T-helper 2 cell treated with Interferon-gamma antibody and Interleukin-4, amounts not matched to agents 100 ng/mL and 5 ng/mL, for 36 hours (primary cell): Measurements from ENCODE around the gene ADD1. TPM values are rescaled to one million over a fixed set of nuclear protein-coding genes. Genes with fewer than 3 reads are reported as not detected.

Experiments used
- intact Hi-C: fragments of 100-400 bp; cut with micrococcal nuclease; formaldehyde crosslinking; loops from one replicate; pipeline ENCODE4 v1.15.1; 2023
- total RNA-seq: library from RNA; stranded (reverse); gene quantifications from 2 replicates; pipeline ENCODE4 v1.2.3, GENCODE V29; 2022

The ADD1 gene, protein sequence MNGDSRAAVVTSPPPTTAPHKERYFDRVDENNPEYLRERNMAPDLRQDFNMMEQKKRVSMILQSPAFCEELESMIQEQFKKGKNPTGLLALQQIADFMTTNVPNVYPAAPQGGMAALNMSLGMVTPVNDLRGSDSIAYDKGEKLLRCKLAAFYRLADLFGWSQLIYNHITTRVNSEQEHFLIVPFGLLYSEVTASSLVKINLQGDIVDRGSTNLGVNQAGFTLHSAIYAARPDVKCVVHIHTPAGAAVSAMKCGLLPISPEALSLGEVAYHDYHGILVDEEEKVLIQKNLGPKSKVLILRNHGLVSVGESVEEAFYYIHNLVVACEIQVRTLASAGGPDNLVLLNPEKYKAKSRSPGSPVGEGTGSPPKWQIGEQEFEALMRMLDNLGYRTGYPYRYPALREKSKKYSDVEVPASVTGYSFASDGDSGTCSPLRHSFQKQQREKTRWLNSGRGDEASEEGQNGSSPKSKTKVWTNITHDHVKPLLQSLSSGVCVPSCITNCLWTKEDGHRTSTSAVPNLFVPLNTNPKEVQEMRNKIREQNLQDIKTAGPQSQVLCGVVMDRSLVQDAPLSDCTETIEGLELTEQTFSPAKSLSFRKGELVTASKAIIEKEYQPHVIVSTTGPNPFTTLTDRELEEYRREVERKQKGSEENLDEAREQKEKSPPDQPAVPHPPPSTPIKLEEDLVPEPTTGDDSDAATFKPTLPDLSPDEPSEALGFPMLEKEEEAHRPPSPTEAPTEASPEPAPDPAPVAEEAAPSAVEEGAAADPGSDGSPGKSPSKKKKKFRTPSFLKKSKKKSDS
- total RNA-seq = 250 and 254 TPM in 2 replicates

DNA sequence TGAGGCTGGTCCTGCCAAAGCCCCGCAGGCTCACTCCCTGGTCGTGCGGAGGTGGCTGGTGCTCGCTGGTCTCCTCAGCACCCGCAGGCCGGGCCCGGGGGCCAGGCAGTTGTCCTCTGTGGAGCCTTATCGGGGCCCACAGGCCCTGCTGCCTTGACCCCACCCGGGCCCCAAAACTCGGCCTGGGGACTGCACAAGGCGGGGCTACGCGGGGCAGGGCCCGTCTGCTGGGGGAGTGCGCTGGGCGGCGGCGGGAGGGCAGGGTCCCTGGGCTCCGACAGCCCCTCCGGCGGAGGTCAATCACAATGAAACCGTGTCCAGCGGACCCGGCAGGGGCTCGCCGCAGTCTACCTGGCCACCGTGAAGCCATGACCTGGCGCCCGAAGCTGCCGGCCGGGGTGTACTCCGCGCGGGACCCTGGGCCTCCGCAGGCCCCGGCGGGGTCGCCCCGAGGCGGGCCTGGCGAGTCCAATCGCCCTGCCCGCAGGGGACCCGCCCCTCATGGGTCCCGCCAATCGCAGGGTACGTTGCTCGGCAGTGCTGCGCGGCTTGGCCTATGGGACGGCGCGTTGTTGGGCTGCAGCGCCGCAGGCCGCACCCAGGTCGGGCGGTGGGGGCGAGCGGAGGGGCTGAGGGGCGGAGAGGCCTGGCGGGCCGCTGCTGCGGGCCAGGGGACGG is at the start of gene ADD1:
TSS of gene ADD1 (plus strand) at position 582 of the 678 bp plus-strand sequence. CDS start 32,072 bp downstream, outside the sequence.
- intact Hi-C loops = loop anchor here (2.0 to 10.0 kb wide), 2 partner anchors 91 to 119 kb away; partner anchors contain the start of genes GRK4 and NOP14

DNA sequence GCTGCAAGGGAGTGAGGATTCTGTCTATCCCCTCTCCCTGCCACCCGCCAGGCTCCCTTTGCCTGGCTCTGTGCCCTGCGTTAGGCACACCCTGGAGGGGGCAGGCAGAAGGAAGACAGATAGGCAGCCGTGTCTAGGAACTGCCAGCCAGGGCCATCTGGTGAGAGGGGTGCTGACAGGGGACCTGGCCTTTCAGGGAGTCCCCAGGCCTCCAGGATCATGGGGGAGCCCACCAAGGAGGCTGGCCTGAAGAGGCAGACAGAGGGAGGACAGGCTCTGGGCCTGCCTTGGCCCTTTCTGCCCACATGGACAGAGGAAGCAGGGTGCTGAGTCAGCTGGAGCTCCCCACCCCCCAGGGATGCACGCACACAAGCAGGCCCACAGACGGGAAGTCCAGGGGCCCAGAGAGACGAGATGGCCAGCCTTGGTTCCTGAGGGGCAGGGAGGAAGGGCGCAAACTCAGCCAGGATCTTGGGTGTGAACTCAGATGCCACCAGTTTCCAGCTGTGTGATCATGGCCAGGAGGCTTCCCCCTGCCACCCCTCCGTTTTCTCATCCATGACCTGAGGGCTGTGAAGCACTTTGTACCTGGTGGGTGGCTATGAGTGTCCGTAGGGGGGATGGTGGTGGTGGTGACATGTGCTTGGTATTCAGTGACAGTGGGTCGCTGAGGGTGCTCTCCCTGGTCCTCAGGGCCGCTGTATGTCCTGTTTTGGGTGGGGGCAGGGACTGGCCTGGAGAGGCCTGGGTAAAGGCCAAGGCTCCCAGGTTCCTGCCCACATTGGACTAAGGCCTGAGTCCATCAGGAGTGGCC is 49.0 kb upstream of the ADD1 start:
- intact Hi-C loops = loop anchor here (5.0 kb wide), 1 partner anchor 32 kb away; no protein-coding TSS in a partner anchor

- intact Hi-C loops = loop anchor here (5.0 kb wide), 1 partner anchor 33 kb away; no protein-coding TSS in a partner anchor
Observed at GRCh38 chr4:2795300-2795892, 48.2 kb upstream of the ADD1 start.

GRCh38 chr4:2795893-2796848 is 47.5 kb upstream of the ADD1 start:
- intact Hi-C loops = loop anchor here (5.0 kb wide), 1 partner anchor 34 kb away; no protein-coding TSS in a partner anchor

- intact Hi-C loops = loop anchor here (5.0 kb wide), 1 partner anchor 35 kb away; no protein-coding TSS in a partner anchor
Observed at GRCh38 chr4:2796849-2797544, 46.6 kb upstream of the ADD1 start.

- intact Hi-C loops = loop anchor here (5.0 kb wide), 1 partner anchor 35 kb away; no protein-coding TSS in a partner anchor
Observed at GRCh38 chr4:2797545-2798305, 45.9 kb upstream of the ADD1 start.

DNA sequence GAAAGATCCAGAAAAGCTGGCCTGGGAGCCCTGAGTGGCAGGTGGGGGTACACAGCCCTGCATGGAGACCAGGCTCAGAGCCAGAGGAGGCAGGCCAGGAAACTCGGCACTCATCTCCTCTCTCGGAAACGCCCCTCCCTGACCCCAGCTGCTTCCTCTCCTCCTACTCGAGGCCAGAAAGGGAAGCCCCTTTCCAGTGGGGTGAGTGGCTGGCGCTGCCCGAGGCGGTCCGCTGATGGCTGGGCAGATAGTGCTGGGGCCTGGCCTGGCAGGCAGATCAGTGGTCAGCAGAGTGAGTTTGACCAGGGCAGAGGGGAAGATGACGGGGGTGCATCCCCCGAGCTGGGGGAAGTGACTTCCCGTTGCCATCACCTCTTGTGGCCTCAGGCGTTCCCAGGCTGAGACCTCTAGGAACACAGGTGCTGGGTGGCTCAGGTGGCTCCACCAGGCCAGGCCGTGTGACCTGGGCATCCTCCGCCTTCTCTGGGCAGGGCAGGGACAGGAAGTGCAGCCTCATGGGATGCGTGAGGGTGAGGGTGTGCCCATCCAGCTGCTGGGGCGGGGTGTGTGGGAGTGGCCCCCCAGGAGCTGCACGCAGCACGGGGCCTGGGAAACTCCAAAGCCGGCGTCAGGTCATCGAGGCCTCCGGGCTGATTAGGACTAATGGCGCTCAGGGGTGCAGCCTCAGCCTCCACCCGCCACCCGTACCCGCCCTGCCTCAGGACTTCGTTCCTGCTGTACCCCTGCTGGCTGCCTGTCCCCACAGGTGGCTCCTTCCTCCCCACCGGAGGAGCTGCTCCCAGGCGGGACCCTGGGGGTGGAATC is 45.0 kb upstream of the ADD1 start:
- intact Hi-C loops = loop anchor here (5.0 kb wide), 1 partner anchor 36 kb away; no protein-coding TSS in a partner anchor

DNA sequence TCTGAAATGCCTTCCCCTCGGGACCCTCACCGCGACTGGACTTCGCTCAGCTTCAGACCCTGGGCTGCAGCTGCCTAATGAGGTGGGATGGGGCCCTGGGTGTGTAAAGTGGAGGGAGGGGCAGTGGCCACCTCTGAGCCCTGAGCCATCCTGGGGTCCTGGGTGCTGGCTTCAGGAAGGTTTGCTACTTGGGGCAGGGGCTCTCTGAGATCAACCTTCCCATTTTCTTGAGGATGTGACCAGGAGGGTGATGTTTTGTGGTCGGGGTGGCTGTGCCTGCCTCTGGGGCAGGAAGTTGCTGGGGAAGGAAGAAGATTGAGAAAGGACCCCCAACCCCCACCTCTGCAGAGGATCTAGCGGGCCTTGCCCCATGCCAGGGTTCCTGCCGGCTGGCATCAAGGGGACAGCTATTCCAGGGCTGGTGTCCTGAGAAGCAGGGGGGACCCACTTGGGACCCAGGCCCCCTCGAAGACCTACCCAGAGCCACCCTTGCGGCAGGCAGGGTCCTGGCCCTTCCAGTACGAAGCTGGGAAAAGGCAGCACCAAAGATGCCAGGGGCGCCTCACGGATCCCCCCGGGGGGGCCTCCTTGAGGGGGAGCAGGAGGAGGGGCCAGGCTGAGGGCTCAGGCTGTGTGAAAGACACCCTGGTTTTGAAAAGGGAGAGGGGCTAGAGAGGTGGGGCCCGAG is 44.3 kb upstream of the ADD1 start:
- intact Hi-C loops = loop anchor here (5.0 kb wide), 1 partner anchor 37 kb away; no protein-coding TSS in a partner anchor

DNA sequence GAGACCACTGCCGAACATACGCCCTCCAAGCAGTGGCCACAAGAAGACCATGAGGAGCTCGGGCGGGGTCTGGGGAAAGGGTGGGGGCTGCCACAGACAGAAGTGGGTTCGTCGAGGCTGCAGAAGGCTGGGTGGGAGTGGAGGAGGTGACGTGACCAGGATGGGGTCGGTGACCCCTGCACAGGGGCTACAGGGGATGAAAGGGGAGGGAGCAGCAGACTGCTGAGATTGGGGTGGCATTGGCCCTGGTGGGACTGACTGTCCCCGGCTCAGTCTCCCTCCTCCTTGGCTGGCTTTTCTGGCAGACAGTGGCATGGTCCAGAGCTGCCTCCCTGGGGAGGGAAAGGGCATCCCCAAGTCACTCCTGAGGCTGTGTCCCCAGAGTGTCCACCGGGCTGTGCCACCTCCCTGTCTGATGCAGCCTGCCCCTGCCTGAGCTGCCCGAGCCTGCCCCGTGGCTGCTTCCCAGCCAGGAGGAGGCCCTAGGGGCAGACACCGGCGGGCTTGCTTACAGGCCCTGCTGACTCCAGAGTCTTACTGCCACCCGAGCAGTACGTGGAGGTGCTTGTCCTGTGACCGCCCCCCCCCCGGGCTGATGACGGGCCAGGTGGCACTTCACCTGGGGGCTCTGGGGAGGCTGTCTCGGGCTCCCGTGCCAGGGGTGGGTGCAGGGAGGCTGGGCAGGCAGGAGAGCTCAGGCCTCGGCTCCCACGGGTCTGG is 43.5 kb upstream of the ADD1 start:
- intact Hi-C loops = loop anchor here (5.0 kb wide), 1 partner anchor 38 kb away; no protein-coding TSS in a partner anchor

- intact Hi-C loops = no loop called here
Observed at GRCh38 chr4:2800691-2801596, 42.7 kb upstream of the ADD1 start.

- intact Hi-C loops = no loop called here
Observed at GRCh38 chr4:2802618-2803531, 40.8 kb upstream of the ADD1 start.

DNA sequence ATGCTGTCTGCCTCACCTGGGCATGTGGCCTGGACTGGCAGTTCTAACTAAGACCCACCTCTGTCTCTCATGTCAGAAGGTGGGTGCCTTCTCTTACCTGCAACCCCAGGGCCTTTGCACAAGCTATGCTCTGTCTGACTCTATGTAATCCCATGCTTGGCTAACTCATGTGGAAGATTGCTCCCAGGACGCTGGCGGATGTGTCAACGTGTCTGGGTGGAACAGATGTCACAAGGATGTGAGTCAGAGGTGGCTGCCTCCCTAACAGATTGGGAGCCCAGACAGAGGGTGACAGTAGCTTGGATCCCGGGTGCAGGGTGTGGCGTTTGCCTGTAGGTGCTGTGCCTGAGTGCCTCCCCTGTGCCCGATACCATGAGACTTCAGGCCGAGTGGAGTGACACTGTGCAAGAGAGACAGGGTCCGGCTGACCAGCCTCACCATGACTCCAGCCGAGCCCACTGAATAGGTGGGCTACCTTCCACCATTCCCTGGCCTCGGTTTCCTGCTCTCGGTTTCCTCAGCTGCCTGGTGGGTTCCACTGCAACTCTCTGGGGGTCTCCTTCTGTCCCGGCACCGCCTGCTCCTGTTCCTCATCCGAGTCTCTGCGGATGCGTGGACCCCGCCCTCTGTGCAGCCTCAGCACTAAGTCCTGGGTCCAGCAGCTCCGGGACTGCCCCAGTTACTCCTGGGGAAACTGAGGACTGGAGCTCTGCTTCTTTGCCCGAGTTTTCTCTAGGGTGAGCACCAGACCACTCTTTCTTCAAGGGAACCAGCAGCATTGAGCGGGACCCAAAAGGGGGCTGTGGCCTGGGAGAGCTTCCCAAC is 39.8 kb upstream of the ADD1 start:
- intact Hi-C loops = no loop called here
